ENCODE measurements around the gene PRSS12. TPM values are rescaled to one million over a fixed set of nuclear protein-coding genes. Genes with fewer than 3 reads are reported as not detected.

PRSS12 gene
- total and polyA plus RNA-seq, 2 experiments from 2014 or later = 8.2 to 14.4 TPM

- no peaks in the 10 kb centered on the region for H3K4me1 ChIP-seq (ENCODE audit: insufficient read depth)
- no peaks in the 10 kb centered on the region for H3K79me2 ChIP-seq
- H3K27me3 ChIP-seq = no peaks in the 10 kb centered on the region
- no peak overlapping the region for H3K4me3 ChIP-seq
- no peak for DNase-seq (ENCODE audit: low spot score)
- no peaks in the 10 kb centered on the region for H3K36me3 ChIP-seq (replicated peaks; ENCODE audit: insufficient read depth, low read depth)
- no peak overlapping the region for H2AFZ ChIP-seq
- no peaks in the 10 kb centered on the region for H4K20me1 ChIP-seq (ENCODE audit: insufficient read depth, poor library complexity, severe bottlenecking)
- H3K27ac ChIP-seq = no peak overlapping the region
- no peaks in the 10 kb centered on the region for H3K9me3 ChIP-seq (ENCODE audit: low read depth)
- no peak overlapping the region for H3K4me2 ChIP-seq
- no peaks in the 10 kb centered on the region for H3K9me2 ChIP-seq (replicated peaks; ENCODE audit: insufficient read depth)
- TF ChIP-seq EZH2phosphoT487 (IDR thresholded peaks at IDR 0.05; ENCODE audit: low read depth, severe bottlenecking, unreplicated experiment) = no peak
- TF ChIP-seq EZH2 (IDR thresholded peaks at IDR 0.05; ENCODE audit: borderline replicate concordance) = no peak
- 60% methylated on average over 4 of the region's 4 CpGs for WGBS (ENCODE audit: low lambda C conversion rate, missing lambda C conversion rate)
These were observed 19.4 kb upstream of the PRSS12 start for GRCh38 chr4:118372251-118372650.

GRCh38 chr4:118369231-118369630, 16.4 kb upstream of the PRSS12 start:
- Histone ChIP-seq H3K4me3 (no peak overlapping the region), H3K4me1 (ENCODE audit: insufficient read depth) (no peaks in the 10 kb centered on the region), H3K79me2 (no peaks in the 10 kb centered on the region), H4K20me1 (ENCODE audit: insufficient read depth, poor library complexity, severe bottlenecking) (no peaks in the 10 kb centered on the region), H2AFZ (no peak overlapping the region), H3K27ac (no peak overlapping the region), H3K9me3 (ENCODE audit: low read depth) (no peaks in the 10 kb centered on the region), H3K36me3 (replicated peaks; ENCODE audit: insufficient read depth, low read depth) (no peaks in the 10 kb centered on the region), H3K4me2 (no peak overlapping the region), H3K27me3 (no peaks in the 10 kb centered on the region), H3K9me2 (replicated peaks; ENCODE audit: insufficient read depth) (no peaks in the 10 kb centered on the region)
- DNase-seq (ENCODE audit: low spot score) = no peak
- 91% methylated on average over 6 of the region's 6 CpGs for WGBS (ENCODE audit: low lambda C conversion rate, missing lambda C conversion rate)
- TF ChIP-seq EZH2phosphoT487 (IDR thresholded peaks at IDR 0.05; ENCODE audit: low read depth, severe bottlenecking, unreplicated experiment) = no peak
- TF ChIP-seq EZH2 (IDR thresholded peaks at IDR 0.05; ENCODE audit: borderline replicate concordance) = no peak
- no peak for TF ChIP-seq CTCF (IDR thresholded peaks at IDR 0.05; ENCODE audit: poor library complexity)

- Histone ChIP-seq H3K9me3 (ENCODE audit: low read depth) (no peaks in the 10 kb centered on the region), H3K9me2 (replicated peaks; ENCODE audit: insufficient read depth) (no peaks in the 10 kb centered on the region), H3K27me3 (no peaks in the 10 kb centered on the region), H3K4me1 (ENCODE audit: insufficient read depth) (no peaks in the 10 kb centered on the region), H3K79me2 (no peaks in the 10 kb centered on the region), H3K36me3 (replicated peaks; ENCODE audit: insufficient read depth, low read depth) (no peaks in the 10 kb centered on the region), H2AFZ (no peak overlapping the region), H3K27ac (no peak overlapping the region), H4K20me1 (ENCODE audit: insufficient read depth, poor library complexity, severe bottlenecking) (no peaks in the 10 kb centered on the region), H3K4me2 (no peak overlapping the region), H3K4me3 (no peak overlapping the region)
- no peak for DNase-seq (ENCODE audit: low spot score)
- 39% methylated on average over 2 of the region's 2 CpGs for WGBS (ENCODE audit: low lambda C conversion rate, missing lambda C conversion rate)
- no peak for TF ChIP-seq EZH2phosphoT487 (IDR thresholded peaks at IDR 0.05; ENCODE audit: low read depth, severe bottlenecking, unreplicated experiment)
- TF ChIP-seq CTCF (IDR thresholded peaks at IDR 0.05; ENCODE audit: poor library complexity) = no peak
- TF ChIP-seq EZH2 (IDR thresholded peaks at IDR 0.05; ENCODE audit: borderline replicate concordance) = no peak
These were observed 15.1 kb upstream of the PRSS12 start for GRCh38 chr4:118367872-118368271.

GRCh38 chr4:118367361-118367760, 14.6 kb upstream of the PRSS12 start:
- Histone ChIP-seq H3K79me2 (no peaks in the 10 kb centered on the region), H3K9me3 (ENCODE audit: low read depth) (no peaks in the 10 kb centered on the region), H3K27me3 (no peaks in the 10 kb centered on the region), H4K20me1 (ENCODE audit: insufficient read depth, poor library complexity, severe bottlenecking) (no peaks in the 10 kb centered on the region), H3K4me3 (no peak overlapping the region), H3K27ac (no peak overlapping the region), H3K36me3 (replicated peaks; ENCODE audit: insufficient read depth, low read depth) (no peaks in the 10 kb centered on the region), H3K9me2 (replicated peaks; ENCODE audit: insufficient read depth) (no peaks in the 10 kb centered on the region), H3K4me2 (no peak overlapping the region), H2AFZ (no peak overlapping the region), H3K4me1 (ENCODE audit: insufficient read depth) (no peaks in the 10 kb centered on the region)
- DNase-seq (ENCODE audit: low spot score) = no peak
- 89% methylated on average over 3 of the region's 3 CpGs for WGBS (ENCODE audit: low lambda C conversion rate, missing lambda C conversion rate)
- TF ChIP-seq EZH2 (IDR thresholded peaks at IDR 0.05; ENCODE audit: borderline replicate concordance) = no peak
